HepG2 (cell line): ENCODE data around the gene WDR91. TPM values are rescaled to one million over a fixed set of nuclear protein-coding genes. Genes with fewer than 3 reads are reported as not detected.

Experiments
- ATAC-seq: fragments of 200-7000 bp; cut with Tn5 transposase; 3 replicates; pipeline ENCODE4 v1.9.1; 2020; ENCODE audit warnings: mild to moderate bottlenecking, moderate library complexity
- BruUV-seq: library from RNA; stranded (reverse); fragments of 400-500 nt; replicated peaks from 2 replicates; lab custom pipeline; 2021; lab: Mats Ljungman, UMichigan
- CTCF ChIA-PET: fragments of 300-600 bp; formaldehyde crosslinking; extraction: SDS; loops from one replicate; lab custom pipeline; 2021; ENCODE audit warnings: low total read pairs, inconsistent platforms, low intra/inter-chr PET ratio; lab: Yijun Ruan, JAX
- POLR2A ChIA-PET: fragments of 350-600 bp; sonication (Branson Sonifier 250); formaldehyde crosslinking; loops from one replicate; lab custom pipeline; 2020; ENCODE audit warnings: antibody characterized with exemption, inconsistent platforms; lab: Yijun Ruan, JAX
- DNase-seq: peaks from one replicate; pipeline ENCODE4 v3.0.0-alpha.2; 2015; ENCODE audit warnings: low spot score
- FAIRE-seq: peaks from 3 replicates; lab custom pipeline; 2011; peaks lifted over from hg19 to GRCh38; lab: Jason Lieb, UNC
- H2AFZ ChIP-seq: one replicate; pipeline ENCODE4 v1.6.1; 2011; ENCODE audit warnings: low read length, inconsistent platforms
- H3K27ac ChIP-seq: fragments of 300-600 bp; 3 replicates; pipeline ENCODE4 v1.8.0; 2011; ENCODE audit warnings: mixed run types, mild to moderate bottlenecking, mixed read lengths, low read length, inconsistent platforms; ENCODE audit not compliant: insufficient read depth; ENCODE audit errors: extremely low read length
- H3K27me3 ChIP-seq, 2 experiments: fragments of 200-600 bp in 1 of 2; 2 replicates in 1 of 2; 3 replicates in 1 of 2; pipeline versions ENCODE4 v1.6.0 to v1.8.0; 2011; ENCODE audit warnings: low read length in 2 of 2, mild to moderate bottlenecking in 2 of 2, moderate library complexity in 2 of 2, inconsistent platforms in 1 of 2; ENCODE audit not compliant: insufficient read depth in 2 of 2, control insufficient read depth in 1 of 2
- H3K36me3 ChIP-seq, 2 experiments: fragments of 200-600 bp in 1 of 2; replicated peaks in 1 of 2; 2 replicates in 1 of 2; 3 replicates in 1 of 2; pipeline versions ENCODE4 v1.5.1 to v1.8.0; 2011; ENCODE audit warnings: low read length in 2 of 2, inconsistent platforms in 1 of 2; ENCODE audit not compliant: insufficient read depth in 2 of 2, control insufficient read depth in 1 of 2
- H3K4me1 ChIP-seq: 2 replicates; pipeline ENCODE4 v1.5.1; 2012; ENCODE audit warnings: low read length, inconsistent platforms; ENCODE audit not compliant: insufficient read depth
- H3K4me2 ChIP-seq: 2 replicates; pipeline ENCODE4 v1.6.0; 2011; ENCODE audit warnings: low read depth, low read length, inconsistent platforms
- H3K4me3 ChIP-seq, 3 experiments: fragments of 200-600 bp in 1 of 3; sonication (generic), shearing (Covaris generic) in 1 of 3; replicated peaks in 1 of 3; 2 replicates each; pipeline ENCODE4 v1.5.1; 2011 to 2016; ENCODE audit warnings: low read length in 3 of 3, inconsistent platforms in 2 of 3, low read depth in 2 of 3, mild to moderate bottlenecking in 2 of 3, control low read depth in 1 of 3, mixed read lengths in 1 of 3; ENCODE audit not compliant: insufficient read depth in 1 of 3
- H3K79me2 ChIP-seq: one replicate; pipeline ENCODE4 v1.6.1; 2011; ENCODE audit warnings: low read length, inconsistent platforms; ENCODE audit not compliant: insufficient read depth
- H3K9ac ChIP-seq: 2 replicates; pipeline ENCODE4 v1.6.0; 2011; ENCODE audit warnings: mild to moderate bottlenecking, low read depth, low read length, inconsistent platforms; ENCODE audit not compliant: insufficient read depth
- H3K9me3 ChIP-seq: 2 replicates; pipeline ENCODE4 v1.5.1; 2012; ENCODE audit warnings: mild to moderate bottlenecking, low read length
- H4K20me1 ChIP-seq: 2 replicates; pipeline ENCODE4 v1.6.0; 2011; ENCODE audit warnings: inconsistent platforms, mild to moderate bottlenecking, low read length, moderate library complexity; ENCODE audit not compliant: insufficient read depth
- IKZF1 ChIP-seq: fragments of 450-650 bp; IDR thresholded peaks from 2 replicates; pipeline ENCODE4 v1.7.1; 2016
- RELA ChIP-seq: sonication (generic); formaldehyde crosslinking; IDR thresholded peaks from 2 replicates; pipeline ENCODE4 v1.4.0; 2020; ENCODE audit warnings: missing genetic modification reagents
- RFXANK ChIP-seq: IDR thresholded peaks from 2 replicates; pipeline ENCODE4 v1.6.1; 2016
- ZMYM2 ChIP-seq: sonication (generic); formaldehyde crosslinking; IDR thresholded peaks from 2 replicates; pipeline ENCODE4 v1.8.0; 2022; ENCODE audit warnings: mild to moderate bottlenecking, missing genetic modification reagents
- ZNF589 ChIP-seq: sonication (generic); formaldehyde crosslinking; conservative IDR thresholded peaks from 2 replicates; pipeline ENCODE4 v1.8.0; 2022; ENCODE audit warnings: mild to moderate bottlenecking, moderate library complexity, missing genetic modification reagents
- ZSCAN9 ChIP-seq: IDR thresholded peaks from 2 replicates; pipeline ENCODE4 v1.6.1; 2016; ENCODE audit warnings: borderline replicate concordance
- WGBS: methylation state at CpG from one replicate; pipeline ENCODE4 v1.1.6; 2017; ENCODE audit warnings: low lambda C conversion rate; 5-methylcytosine and 5-hydroxymethylcytosine counted together
- in situ Hi-C: cut with HindIII; loops from 2 replicates; pipeline ENCODE4 v1.10.0; 2017; ENCODE audit warnings: low pct_unique_long_range_greater_than_20kb; ENCODE audit not compliant: extremely low pct_ligation_motif_present
- intact Hi-C: fragments of 100-400 bp; cut with micrococcal nuclease; formaldehyde crosslinking; loops from one replicate; pipeline ENCODE4 v1.10.0; 2022; ENCODE audit not compliant: unreplicated experiment
- polyA plus RNA-seq, 8 experiments: library from polyadenylated mRNA; depleted of rRNA in 3 of 8; stranded (reverse) in 7 of 8; unstranded in 1 of 8; fragments of >200 nt; fragmentation: Illumina TruSeq in 4 of 8; extraction: Trizol in 4 of 8; gene quantifications; 2 replicates each; pipeline versions ENCODE4 v1.2.1 to v1.2.3, GENCODE V29; 2011 to 2016; ENCODE audit warnings: low read depth in 4 of 8, missing spikeins in 1 of 8, mixed read lengths in 1 of 8; ENCODE audit not compliant: insufficient read depth in 1 of 8
- total RNA-seq, 5 experiments: library from RNA; depleted of rRNA; stranded (reverse); fragments of >200 nt; fragmentation: Illumina TruSeq; extraction: Trizol; gene quantifications; 2 replicates each; pipeline ENCODE4 v1.2.3, GENCODE V29; 2016; ENCODE audit warnings: low read depth in 1 of 5
- TF ChIP-seq, protein P1 (sequence below): sonication (generic); formaldehyde crosslinking; IDR thresholded peaks from 2 replicates; pipeline ENCODE4 v1.4.0; 2020; ENCODE audit warnings: low read depth, mild to moderate bottlenecking, missing genetic modification reagents
- TF ChIP-seq, protein P2 (sequence below): sonication (generic); formaldehyde crosslinking; IDR thresholded peaks from 2 replicates; pipeline ENCODE4 v1.5.0; 2020; ENCODE audit warnings: missing genetic modification reagents, mild to moderate bottlenecking, borderline replicate concordance
- TF ChIP-seq, protein P3 (sequence below): sonication (generic); formaldehyde crosslinking; conservative IDR thresholded peaks from 2 replicates; pipeline ENCODE4 v1.4.0; 2020; ENCODE audit warnings: missing genetic modification reagents
- TF ChIP-seq, protein P4 (sequence below): sonication (generic); formaldehyde crosslinking; IDR thresholded peaks from 2 replicates; pipeline ENCODE4 v1.5.0; 2020; ENCODE audit warnings: mild to moderate bottlenecking, missing genetic modification reagents, moderate library complexity
- TF ChIP-seq, protein P5 (sequence below): sonication (generic); formaldehyde crosslinking; IDR thresholded peaks from 2 replicates; pipeline ENCODE4 v1.4.0; 2020; ENCODE audit warnings: missing genetic modification reagents
- TF ChIP-seq, protein P6 (sequence below): sonication (generic); formaldehyde crosslinking; IDR thresholded peaks from 2 replicates; pipeline ENCODE4 v1.9.0; 2022; ENCODE audit warnings: missing genetic modification reagents, mild to moderate bottlenecking, borderline replicate concordance

The WDR91 gene
- total and polyA plus RNA-seq, 2 of the 13 experiments (the other 11 are each of a cell fraction or from before 2014, with no cell fraction given) = 11.6 to 12.1 TPM

DNA sequence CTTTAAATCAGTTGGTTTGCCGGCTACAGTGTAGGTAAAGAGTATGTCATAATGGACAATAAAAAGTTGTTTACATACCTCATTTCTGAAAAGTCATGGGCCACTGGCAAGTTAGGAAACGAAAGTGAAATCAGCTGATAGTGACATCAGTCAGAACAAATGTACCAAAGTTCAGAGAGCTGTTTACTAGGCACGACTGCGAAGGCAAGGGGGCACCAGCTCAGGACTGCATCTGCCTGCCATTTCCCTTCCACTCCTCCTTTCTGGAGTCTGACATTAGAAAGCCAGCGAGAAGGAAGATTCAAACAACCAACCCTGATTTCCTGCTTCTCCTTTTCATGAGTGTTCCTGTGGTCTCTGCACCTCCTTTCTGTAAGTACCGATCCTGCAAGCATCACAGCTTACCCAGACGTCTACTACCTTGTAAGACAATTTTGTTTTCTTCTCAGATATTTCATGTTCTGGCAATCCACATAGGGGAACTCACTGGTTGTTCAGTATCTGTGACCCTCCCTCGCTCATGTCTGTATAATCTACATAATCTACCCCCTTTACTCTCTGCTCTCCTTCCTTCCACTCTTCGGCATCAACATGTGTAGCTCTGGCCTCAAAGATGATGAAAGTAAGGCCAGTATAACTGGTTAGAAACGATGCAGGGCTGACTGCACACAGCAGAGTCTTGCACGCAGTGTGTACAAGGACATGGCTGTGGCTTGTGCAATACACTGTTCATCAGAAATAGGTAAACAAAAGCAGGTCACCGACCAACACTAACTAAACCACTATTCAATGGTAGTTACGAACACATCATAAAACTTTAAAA, 63.2 kb downstream of the WDR91 start, which contains the start of gene TMEM140:
TSS of gene TMEM140 (plus strand) at position 174 of the 823 bp plus-strand sequence. CDS start 16,370 bp downstream, outside the sequence.
- Histone ChIP-seq H3K4me2 (peak within 1 kb of the TSS; percentile 88), H3K79me2 (peaks cover 45% of the 10 kb centered on the region), H2AFZ (no peak within 1 kb of the TSS), H3K27me3 (no peaks in the 10 kb centered on the region; a peak in 1 of 5 replicates), H3K9ac (peak within 1 kb of the TSS; percentile 74), H3K4me1 (peaks cover 69% of the 10 kb centered on the region), H3K36me3 (peaks cover 2 to 8% of the 10 kb centered on the region in 2 experiments; a peak in 1 of 5 replicates), H3K27ac (peak within 1 kb of the TSS; percentile 84), H3K4me3 (peak within 1 kb of the TSS; percentile 58 to 71 (median 67)), H3K9me3 (no peaks in the 10 kb centered on the region), H4K20me1 (no peaks in the 10 kb centered on the region; the same call in 1 of the 2 replicates)
- DNase-seq (peak; percentile 94), FAIRE-seq (peak; percentile 97), ATAC-seq (peak; percentile 96)
- CTCF ChIA-PET = no interaction called here
- in situ Hi-C loops = no loop called here
- POLR2A ChIA-PET = interaction anchor here (0.6 to 2.9 kb wide), 21 partner anchors 8 to 523 kb away, joined by 3 to 23 read pairs (median 6); partner anchors contain the start of genes AGBL3 and CYREN
- BruUV-seq = TSS peak; percentile 58
- WGBS = 2% methylated on average over 13 of the region's 13 CpGs
- intact Hi-C loops = loop anchor here (1.0 to 5.0 kb wide), 5 partner anchors 56 to 246 kb away; partner anchors contain the start of gene AGBL3
- TF ChIP-seq, protein P1, sequence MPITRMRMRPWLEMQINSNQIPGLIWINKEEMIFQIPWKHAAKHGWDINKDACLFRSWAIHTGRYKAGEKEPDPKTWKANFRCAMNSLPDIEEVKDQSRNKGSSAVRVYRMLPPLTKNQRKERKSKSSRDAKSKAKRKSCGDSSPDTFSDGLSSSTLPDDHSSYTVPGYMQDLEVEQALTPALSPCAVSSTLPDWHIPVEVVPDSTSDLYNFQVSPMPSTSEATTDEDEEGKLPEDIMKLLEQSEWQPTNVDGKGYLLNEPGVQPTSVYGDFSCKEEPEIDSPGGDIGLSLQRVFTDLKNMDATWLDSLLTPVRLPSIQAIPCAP (CRISPR knock-in tag) = peak; percentile 99
- TF ChIP-seq RELA (no peak), ZSCAN9 (CRISPR knock-in tag) (peak; percentile 23; the same call in 1 of the 2 replicates), IKZF1 (no peak), ZNF589 (CRISPR knock-in tag) (no peak), ZMYM2 (CRISPR knock-in tag) (no peak), RFXANK (CRISPR knock-in tag) (no peak)
- TF ChIP-seq, protein P2, sequence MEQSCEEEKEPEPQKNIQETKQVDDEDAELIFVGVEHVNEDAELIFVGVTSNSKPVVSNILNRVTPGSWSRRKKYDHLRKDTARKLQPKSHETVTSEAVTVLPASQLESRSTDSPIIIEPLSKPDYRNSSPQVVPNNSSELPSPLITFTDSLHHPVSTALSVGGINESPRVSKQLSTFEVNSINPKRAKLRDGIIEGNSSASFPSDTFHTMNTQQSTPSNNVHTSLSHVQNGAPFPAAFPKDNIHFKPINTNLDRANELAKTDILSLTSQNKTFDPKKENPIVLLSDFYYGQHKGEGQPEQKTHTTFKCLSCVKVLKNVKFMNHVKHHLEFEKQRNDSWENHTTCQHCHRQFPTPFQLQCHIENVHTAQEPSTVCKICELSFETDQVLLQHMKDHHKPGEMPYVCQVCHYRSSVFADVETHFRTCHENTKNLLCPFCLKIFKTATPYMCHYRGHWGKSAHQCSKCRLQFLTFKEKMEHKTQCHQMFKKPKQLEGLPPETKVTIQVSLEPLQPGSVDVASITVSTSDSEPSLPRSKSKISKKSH (CRISPR knock-in tag) = no peak
- TF ChIP-seq, protein P3, sequence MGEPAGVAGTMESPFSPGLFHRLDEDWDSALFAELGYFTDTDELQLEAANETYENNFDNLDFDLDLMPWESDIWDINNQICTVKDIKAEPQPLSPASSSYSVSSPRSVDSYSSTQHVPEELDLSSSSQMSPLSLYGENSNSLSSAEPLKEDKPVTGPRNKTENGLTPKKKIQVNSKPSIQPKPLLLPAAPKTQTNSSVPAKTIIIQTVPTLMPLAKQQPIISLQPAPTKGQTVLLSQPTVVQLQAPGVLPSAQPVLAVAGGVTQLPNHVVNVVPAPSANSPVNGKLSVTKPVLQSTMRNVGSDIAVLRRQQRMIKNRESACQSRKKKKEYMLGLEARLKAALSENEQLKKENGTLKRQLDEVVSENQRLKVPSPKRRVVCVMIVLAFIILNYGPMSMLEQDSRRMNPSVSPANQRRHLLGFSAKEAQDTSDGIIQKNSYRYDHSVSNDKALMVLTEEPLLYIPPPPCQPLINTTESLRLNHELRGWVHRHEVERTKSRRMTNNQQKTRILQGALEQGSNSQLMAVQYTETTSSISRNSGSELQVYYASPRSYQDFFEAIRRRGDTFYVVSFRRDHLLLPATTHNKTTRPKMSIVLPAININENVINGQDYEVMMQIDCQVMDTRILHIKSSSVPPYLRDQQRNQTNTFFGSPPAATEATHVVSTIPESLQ (CRISPR knock-in tag) = no peak
- TF ChIP-seq, protein P4, sequence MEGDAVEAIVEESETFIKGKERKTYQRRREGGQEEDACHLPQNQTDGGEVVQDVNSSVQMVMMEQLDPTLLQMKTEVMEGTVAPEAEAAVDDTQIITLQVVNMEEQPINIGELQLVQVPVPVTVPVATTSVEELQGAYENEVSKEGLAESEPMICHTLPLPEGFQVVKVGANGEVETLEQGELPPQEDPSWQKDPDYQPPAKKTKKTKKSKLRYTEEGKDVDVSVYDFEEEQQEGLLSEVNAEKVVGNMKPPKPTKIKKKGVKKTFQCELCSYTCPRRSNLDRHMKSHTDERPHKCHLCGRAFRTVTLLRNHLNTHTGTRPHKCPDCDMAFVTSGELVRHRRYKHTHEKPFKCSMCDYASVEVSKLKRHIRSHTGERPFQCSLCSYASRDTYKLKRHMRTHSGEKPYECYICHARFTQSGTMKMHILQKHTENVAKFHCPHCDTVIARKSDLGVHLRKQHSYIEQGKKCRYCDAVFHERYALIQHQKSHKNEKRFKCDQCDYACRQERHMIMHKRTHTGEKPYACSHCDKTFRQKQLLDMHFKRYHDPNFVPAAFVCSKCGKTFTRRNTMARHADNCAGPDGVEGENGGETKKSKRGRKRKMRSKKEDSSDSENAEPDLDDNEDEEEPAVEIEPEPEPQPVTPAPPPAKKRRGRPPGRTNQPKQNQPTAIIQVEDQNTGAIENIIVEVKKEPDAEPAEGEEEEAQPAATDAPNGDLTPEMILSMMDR (CRISPR knock-in tag) = no peak; the same call in 1 of the 2 replicates
- TF ChIP-seq, protein P5, sequence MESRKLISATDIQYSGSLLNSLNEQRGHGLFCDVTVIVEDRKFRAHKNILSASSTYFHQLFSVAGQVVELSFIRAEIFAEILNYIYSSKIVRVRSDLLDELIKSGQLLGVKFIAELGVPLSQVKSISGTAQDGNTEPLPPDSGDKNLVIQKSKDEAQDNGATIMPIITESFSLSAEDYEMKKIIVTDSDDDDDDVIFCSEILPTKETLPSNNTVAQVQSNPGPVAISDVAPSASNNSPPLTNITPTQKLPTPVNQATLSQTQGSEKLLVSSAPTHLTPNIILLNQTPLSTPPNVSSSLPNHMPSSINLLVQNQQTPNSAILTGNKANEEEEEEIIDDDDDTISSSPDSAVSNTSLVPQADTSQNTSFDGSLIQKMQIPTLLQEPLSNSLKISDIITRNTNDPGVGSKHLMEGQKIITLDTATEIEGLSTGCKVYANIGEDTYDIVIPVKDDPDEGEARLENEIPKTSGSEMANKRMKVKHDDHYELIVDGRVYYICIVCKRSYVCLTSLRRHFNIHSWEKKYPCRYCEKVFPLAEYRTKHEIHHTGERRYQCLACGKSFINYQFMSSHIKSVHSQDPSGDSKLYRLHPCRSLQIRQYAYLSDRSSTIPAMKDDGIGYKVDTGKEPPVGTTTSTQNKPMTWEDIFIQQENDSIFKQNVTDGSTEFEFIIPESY (CRISPR knock-in tag) = peak; percentile 72
- TF ChIP-seq, protein P6, sequence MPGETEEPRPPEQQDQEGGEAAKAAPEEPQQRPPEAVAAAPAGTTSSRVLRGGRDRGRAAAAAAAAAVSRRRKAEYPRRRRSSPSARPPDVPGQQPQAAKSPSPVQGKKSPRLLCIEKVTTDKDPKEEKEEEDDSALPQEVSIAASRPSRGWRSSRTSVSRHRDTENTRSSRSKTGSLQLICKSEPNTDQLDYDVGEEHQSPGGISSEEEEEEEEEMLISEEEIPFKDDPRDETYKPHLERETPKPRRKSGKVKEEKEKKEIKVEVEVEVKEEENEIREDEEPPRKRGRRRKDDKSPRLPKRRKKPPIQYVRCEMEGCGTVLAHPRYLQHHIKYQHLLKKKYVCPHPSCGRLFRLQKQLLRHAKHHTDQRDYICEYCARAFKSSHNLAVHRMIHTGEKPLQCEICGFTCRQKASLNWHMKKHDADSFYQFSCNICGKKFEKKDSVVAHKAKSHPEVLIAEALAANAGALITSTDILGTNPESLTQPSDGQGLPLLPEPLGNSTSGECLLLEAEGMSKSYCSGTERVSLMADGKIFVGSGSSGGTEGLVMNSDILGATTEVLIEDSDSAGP (CRISPR knock-in tag) = peak; percentile 51
